Panc1 (cell line): ENCODE results near the gene UBTF. TPM values are rescaled to one million over a fixed set of nuclear protein-coding genes. Genes with fewer than 3 reads are reported as not detected.
A peak's percentile ranks its signal among the peaks of the same experiment; 100 is the strongest.

Experiments used
- ATAC-seq: fragments of 200-7000 bp; cut with Tn5 transposase; 2 replicates; pipeline ENCODE4 v1.9.1; 2020; ENCODE audit warnings: mild to moderate bottlenecking, moderate library complexity
- BruUV-seq: library from RNA; stranded (reverse); fragments of 400-500 nt; replicated peaks from 2 replicates; lab custom pipeline; 2021; lab: Mats Ljungman, UMichigan
- CTCF ChIA-PET: fragments of 300-600 bp; sonication (Branson Sonifier 250); formaldehyde crosslinking; loops from one replicate; lab custom pipeline; 2022; ENCODE audit warnings: antibody characterized with exemption; lab: Charles Lee
- POLR2A ChIA-PET: fragments of 300-600 bp; sonication (Branson Sonifier 250); formaldehyde crosslinking; loops from one replicate; lab custom pipeline; 2022; ENCODE audit warnings: antibody characterized with exemption; lab: Charles Lee
- DNase-seq: peaks from one replicate; pipeline ENCODE4 v3.0.0-alpha.2; 2010; ENCODE audit warnings: low read depth, low spot score
- H3K27ac ChIP-seq: 2 replicates; pipeline ENCODE4 v1.5.1; 2011; ENCODE audit warnings: mild to moderate bottlenecking, low read length, inconsistent platforms
- H3K27me3 ChIP-seq: fragments of 200-500 bp; sonication (Bioruptor generic); 2 replicates; pipeline ENCODE4 v1.6.0; 2014; ENCODE audit warnings: low read length, inconsistent platforms; ENCODE audit not compliant: control insufficient read depth, insufficient read depth
- H3K36me3 ChIP-seq: fragments of 200-500 bp; sonication (Bioruptor generic); 2 replicates; pipeline ENCODE4 v1.5.1; 2014; ENCODE audit warnings: inconsistent platforms, mild to moderate bottlenecking, low read length, moderate library complexity; ENCODE audit not compliant: control insufficient read depth, insufficient read depth
- H3K4me1 ChIP-seq: 2 replicates; pipeline ENCODE4 v1.5.1; 2011; ENCODE audit warnings: inconsistent platforms, mild to moderate bottlenecking, low read length, moderate library complexity; ENCODE audit not compliant: control insufficient read depth, insufficient read depth
- H3K4me3 ChIP-seq, 2 experiments: 2 replicates each; pipeline ENCODE4 v1.5.1; 2011 to 2012; ENCODE audit warnings: low read depth in 2 of 2, low read length in 2 of 2, mild to moderate bottlenecking in 2 of 2, inconsistent platforms in 1 of 2, moderate library complexity in 1 of 2
- H3K9me3 ChIP-seq: fragments of 200-500 bp; sonication (Bioruptor generic); 2 replicates; pipeline ENCODE4 v1.5.1; 2014; ENCODE audit warnings: low read depth, mild to moderate bottlenecking, inconsistent platforms, low read length, moderate library complexity; ENCODE audit not compliant: control insufficient read depth, insufficient read depth
- POLR2AphosphoS5 ChIP-seq: IDR thresholded peaks from 2 replicates; pipeline ENCODE4 v1.6.1; 2012; ENCODE audit warnings: mild to moderate bottlenecking, low read depth, low read length, moderate library complexity
- REST ChIP-seq, 2 experiments: IDR thresholded peaks; 2 replicates each; pipeline ENCODE4 v1.6.1; 2011 to 2012; ENCODE audit warnings: low read depth in 2 of 2, control low read depth in 1 of 2, low read length in 1 of 2, mild to moderate bottlenecking in 1 of 2, moderate library complexity in 1 of 2; ENCODE audit not compliant: insufficient read depth in 1 of 2
- SIN3A ChIP-seq: IDR thresholded peaks from 2 replicates; pipeline ENCODE4 v1.6.1; 2012; ENCODE audit warnings: low read depth, mild to moderate bottlenecking, low read length, moderate library complexity, borderline replicate concordance; ENCODE audit not compliant: insufficient read depth
- TCF7L2 ChIP-seq: IDR thresholded peaks from 2 replicates; pipeline ENCODE4 v1.6.1; 2011; ENCODE audit warnings: mild to moderate bottlenecking, low read depth, low read length, inconsistent platforms
- in situ Hi-C: cut with HindIII; loops from 2 replicates; pipeline ENCODE4 v1.10.0; 2016; ENCODE audit warnings: low sequenced_read_pairs, low pct_unique_long_range_greater_than_20kb
- intact Hi-C: fragments of 100-400 bp; cut with micrococcal nuclease; formaldehyde crosslinking; loops from one replicate; pipeline ENCODE4 v1.10.0; 2022; ENCODE audit not compliant: unreplicated experiment
- total RNA-seq: library from RNA; stranded (reverse); gene quantifications from one replicate; pipeline ENCODE4 v1.2.1, GENCODE V29; 2021; ENCODE audit not compliant: unreplicated experiment
- TF ChIP-seq, protein P1 (sequence below): fragments of 450-650 bp; IDR thresholded peaks from 2 replicates; pipeline ENCODE4 v1.5.1; 2017; ENCODE audit warnings: mild to moderate bottlenecking

Gene UBTF
- total RNA-seq, 1 experiment from 2014 or later: 116 TPM

- DNase-seq (no peak), ATAC-seq (no peak)
- TF ChIP-seq TCF7L2 (no peak), SIN3A (no peak), POLR2AphosphoS5 (no peak), REST (IDR thresholded peaks at IDR 0.05; ENCODE audit: insufficient read depth in 1 of 2, low read depth in 2 of 2, low read length in 1 of 2) (no peak)
- TF ChIP-seq, protein P1, sequence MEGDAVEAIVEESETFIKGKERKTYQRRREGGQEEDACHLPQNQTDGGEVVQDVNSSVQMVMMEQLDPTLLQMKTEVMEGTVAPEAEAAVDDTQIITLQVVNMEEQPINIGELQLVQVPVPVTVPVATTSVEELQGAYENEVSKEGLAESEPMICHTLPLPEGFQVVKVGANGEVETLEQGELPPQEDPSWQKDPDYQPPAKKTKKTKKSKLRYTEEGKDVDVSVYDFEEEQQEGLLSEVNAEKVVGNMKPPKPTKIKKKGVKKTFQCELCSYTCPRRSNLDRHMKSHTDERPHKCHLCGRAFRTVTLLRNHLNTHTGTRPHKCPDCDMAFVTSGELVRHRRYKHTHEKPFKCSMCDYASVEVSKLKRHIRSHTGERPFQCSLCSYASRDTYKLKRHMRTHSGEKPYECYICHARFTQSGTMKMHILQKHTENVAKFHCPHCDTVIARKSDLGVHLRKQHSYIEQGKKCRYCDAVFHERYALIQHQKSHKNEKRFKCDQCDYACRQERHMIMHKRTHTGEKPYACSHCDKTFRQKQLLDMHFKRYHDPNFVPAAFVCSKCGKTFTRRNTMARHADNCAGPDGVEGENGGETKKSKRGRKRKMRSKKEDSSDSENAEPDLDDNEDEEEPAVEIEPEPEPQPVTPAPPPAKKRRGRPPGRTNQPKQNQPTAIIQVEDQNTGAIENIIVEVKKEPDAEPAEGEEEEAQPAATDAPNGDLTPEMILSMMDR: no peak
- no TSS peak for BruUV-seq
- CTCF ChIA-PET: no interaction called here
- no peak overlapping the region; the same call in 1 of the 2 replicates for H3K27ac ChIP-seq
- H3K36me3 ChIP-seq: no peaks in the 10 kb centered on the region; the same call in 1 of the 2 replicates
- in situ Hi-C loops: no loop called here
- H3K27me3 ChIP-seq: no peaks in the 10 kb centered on the region
- no peaks in the 10 kb centered on the region for H3K9me3 ChIP-seq
- no peak overlapping the region for H3K4me3 ChIP-seq
- intact Hi-C loops: no loop called here
- peaks cover 22% of the 10 kb centered on the region for H3K4me1 ChIP-seq
- POLR2A ChIA-PET: no interaction called here
Observed at GRCh38 chr17:44192750-44193149, 26.7 kb downstream of the UBTF start.

DNA sequence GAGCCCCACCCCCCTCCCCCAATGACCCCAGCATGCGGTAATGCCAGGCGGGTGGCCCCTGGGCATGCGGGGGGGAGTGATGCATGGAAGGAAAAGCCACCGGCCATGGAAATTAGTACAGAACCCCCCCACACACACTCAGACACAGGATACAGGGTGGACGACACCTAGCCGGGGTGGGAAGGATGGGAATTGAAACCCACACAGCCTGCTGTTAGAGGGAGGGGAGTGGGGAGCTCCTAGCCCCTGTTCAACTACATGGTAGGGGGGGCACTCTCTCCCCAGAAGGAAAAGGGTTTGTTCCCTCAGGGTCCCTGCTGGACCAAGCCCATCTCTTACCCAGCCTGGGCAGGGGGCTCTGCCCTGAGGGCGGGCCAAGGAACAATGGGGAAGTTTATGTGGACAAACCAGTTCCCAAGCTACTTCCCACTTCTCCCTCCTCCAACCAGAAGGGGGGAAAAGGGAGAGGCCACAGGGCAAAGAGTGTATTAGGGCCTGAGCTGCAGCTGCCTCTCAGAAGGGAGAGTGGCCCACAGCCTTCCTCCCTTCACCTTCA lies 27.5 kb downstream of the UBTF start:
- DNase-seq (no peak), ATAC-seq (peak; percentile 49)
- ChIA-PET POLR2A (interaction anchor here (0.6 to 0.7 kb wide), 2 partner anchors 319 to 935 kb away, joined by 6 to 8 read pairs; no protein-coding TSS in a partner anchor), CTCF (interaction anchor here (0.6 kb wide), 1 partner anchor 35 kb away, joined by 7 read pairs; no protein-coding TSS in a partner anchor)
- TF ChIP-seq TCF7L2 (no peak), POLR2AphosphoS5 (peak; percentile 57; the same call in 1 of the 2 replicates), SIN3A (no peak)
- no TSS peak for BruUV-seq
- Histone ChIP-seq H3K4me3 (no peak overlapping the region), H3K4me1 (peaks cover 18% of the 10 kb centered on the region), H3K27me3 (no peaks in the 10 kb centered on the region), H3K9me3 (no peaks in the 10 kb centered on the region), H3K36me3 (no peaks in the 10 kb centered on the region; the same call in none of the 2 replicates), H3K27ac (no peak overlapping the region)
- in situ Hi-C loops (no loop called here), intact Hi-C loops (no loop called here)

DNA sequence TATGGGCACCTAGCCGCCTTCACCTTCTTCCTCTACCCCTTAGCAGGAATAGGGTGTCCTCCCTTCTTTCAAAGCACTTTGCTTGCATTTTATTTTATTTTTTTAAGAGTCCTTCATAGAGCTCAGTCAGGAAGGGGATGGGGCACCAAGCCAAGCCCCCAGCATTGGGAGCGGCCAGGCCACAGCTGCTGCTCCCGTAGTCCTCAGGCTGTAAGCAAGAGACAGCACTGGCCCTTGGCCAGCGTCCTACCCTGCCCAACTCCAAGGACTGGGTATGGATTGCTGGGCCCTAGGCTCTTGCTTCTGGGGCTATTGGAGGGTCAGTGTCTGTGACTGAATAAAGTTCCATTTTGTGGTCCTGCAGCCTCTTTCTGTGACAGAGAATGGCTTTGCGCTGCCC lies 28.1 kb downstream of the UBTF start:
- Histone ChIP-seq H3K4me3 (no peak overlapping the region), H3K36me3 (no peaks in the 10 kb centered on the region; the same call in none of the 2 replicates), H3K27ac (no peak overlapping the region), H3K9me3 (no peaks in the 10 kb centered on the region), H3K27me3 (no peaks in the 10 kb centered on the region), H3K4me1 (peaks cover 17% of the 10 kb centered on the region)
- no peak for DNase-seq
- TF ChIP-seq SIN3A (no peak), TCF7L2 (no peak), REST (IDR thresholded peaks at IDR 0.05; ENCODE audit: insufficient read depth in 1 of 2, low read depth in 2 of 2, low read length in 1 of 2) (no peak), POLR2AphosphoS5 (no peak)
- TF ChIP-seq, protein P1: no peak
- ChIA-PET POLR2A (interaction anchor here (0.6 to 0.7 kb wide), 2 partner anchors 319 to 935 kb away, joined by 6 to 8 read pairs; no protein-coding TSS in a partner anchor), CTCF (no interaction called here)
- intact Hi-C loops (no loop called here), in situ Hi-C loops (no loop called here)
- BruUV-seq: no TSS peak
- ATAC-seq: no peak
